Smooth muscle cell (in vitro differentiated cells): Measurements from ENCODE around the gene ENTHD1. TPM values are rescaled to one million over a fixed set of nuclear protein-coding genes. Genes with fewer than 3 reads are reported as not detected.

ENCODE experiments used
- DNase-seq: peaks from one replicate; lab custom pipeline; 2025; ENCODE audit not compliant: unreplicated experiment; lab: John Stamatoyannopoulos, UW
- H2AFZ ChIP-seq: fragments of 200-600 bp; sonication (generic); 2 replicates; pipeline ENCODE4 v1.6.0; 2016; ENCODE audit warnings: antibody characterized with exemption, low read depth, mild to moderate bottlenecking
- H3F3A ChIP-seq: fragments of 200-600 bp; sonication (generic); 2 replicates; pipeline ENCODE4 v1.6.0; 2017; ENCODE audit warnings: antibody characterized with exemption, low read depth
- H3K27ac ChIP-seq: fragments of 200-600 bp; sonication (generic); 2 replicates; pipeline ENCODE4 v1.5.1; 2016; ENCODE audit warnings: low read depth, mild to moderate bottlenecking
- H3K27me3 ChIP-seq: fragments of 200-600 bp; sonication (generic); 2 replicates; pipeline ENCODE4 v1.6.1; 2016; ENCODE audit warnings: low read depth, mild to moderate bottlenecking
- H3K36me3 ChIP-seq: fragments of 200-600 bp; sonication (generic); 2 replicates; pipeline ENCODE4 v1.5.1; 2016; ENCODE audit warnings: low read depth
- H3K4me1 ChIP-seq: fragments of 200-600 bp; sonication (generic); 2 replicates; pipeline ENCODE4 v1.5.1; 2016; ENCODE audit warnings: low read depth
- H3K4me2 ChIP-seq: fragments of 200-600 bp; sonication (generic); 2 replicates; pipeline ENCODE4 v1.6.0; 2016; ENCODE audit warnings: mild to moderate bottlenecking
- H3K4me3 ChIP-seq: fragments of 200-600 bp; sonication (generic); 2 replicates; pipeline ENCODE4 v1.5.1; 2016; ENCODE audit warnings: mild to moderate bottlenecking
- H3K79me2 ChIP-seq: fragments of 200-600 bp; sonication (generic); 2 replicates; pipeline ENCODE4 v1.6.0; 2016; ENCODE audit warnings: low read depth, mild to moderate bottlenecking
- H3K9ac ChIP-seq: fragments of 200-600 bp; sonication (generic); 2 replicates; pipeline ENCODE4 v1.6.0; 2016; ENCODE audit warnings: low read depth
- H3K9me3 ChIP-seq: fragments of 200-600 bp; sonication (generic); replicated peaks from 2 replicates; pipeline ENCODE4 v1.5.1; 2016; ENCODE audit warnings: low read depth
- H4K20me1 ChIP-seq: fragments of 200-600 bp; sonication (generic); 2 replicates; pipeline ENCODE4 v1.6.0; 2016; ENCODE audit warnings: low read depth
- WGBS: methylation state at CpG from one replicate; pipeline ENCODE4 v1.1.7; 2016; ENCODE audit warnings: low lambda C conversion rate; 5-methylcytosine and 5-hydroxymethylcytosine counted together
- polyA plus RNA-seq: library from polyadenylated mRNA; unstranded; fragments of >200 nt; fragmentation: Nextera tagmentation; extraction: Ambion mirVana; gene quantifications from 2 replicates; pipeline ENCODE4 v1.2.1, GENCODE V29; 2016
- total RNA-seq: library from RNA; depleted of rRNA; stranded (reverse); fragments of >200 nt; gene quantifications from 2 replicates; pipeline ENCODE4 v1.2.3, GENCODE V29; 2014
- TF ChIP-seq, protein P1 (sequence below): fragments of 200-600 bp; sonication (generic); IDR thresholded peaks from 2 replicates; pipeline ENCODE4 v1.5.1; 2017; ENCODE audit warnings: borderline replicate concordance, mild to moderate bottlenecking, antibody characterized with exemption; ENCODE audit not compliant: insufficient read depth, poor library complexity, severe bottlenecking

Gene ENTHD1
- total and polyA plus RNA-seq, 2 experiments from 2014 or later, result not detected

DNA sequence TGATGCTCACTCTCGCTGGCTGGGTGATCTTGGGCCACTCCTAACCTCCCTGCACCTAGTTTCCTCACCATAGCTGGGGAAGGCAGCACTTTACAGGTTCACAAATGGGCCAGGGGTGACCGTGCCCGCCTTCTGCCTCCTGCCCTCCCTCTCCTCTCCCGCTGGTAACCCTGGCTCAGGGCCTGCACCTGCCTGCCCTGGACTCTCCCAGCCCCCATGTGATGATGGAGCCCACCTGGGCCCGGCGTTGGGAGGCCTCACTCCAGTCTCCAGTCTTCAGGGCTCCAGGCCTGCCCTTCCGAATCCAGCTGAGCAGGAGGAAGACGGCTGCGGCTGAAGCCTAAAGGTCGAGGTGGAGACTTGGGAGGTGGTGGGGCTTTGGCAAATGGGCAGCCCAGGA lies 170.1 kb downstream of the ENTHD1 start:
- no peaks in the 10 kb centered on the region for H4K20me1 ChIP-seq
- no peak overlapping the region for H3K4me3 ChIP-seq
- no peak overlapping the region for H3K27ac ChIP-seq
- H3K27me3 ChIP-seq, result peaks cover 12% of the 10 kb centered on the region
- no peak overlapping the region for H3K4me2 ChIP-seq
- no peaks in the 10 kb centered on the region for H3K9me3 ChIP-seq
- no peak for DNase-seq
- no peaks in the 10 kb centered on the region for H3F3A ChIP-seq
- 95% methylated on average over 10 of the region's 10 CpGs for WGBS
- H3K36me3 ChIP-seq, result no peaks in the 10 kb centered on the region
- TF ChIP-seq, protein P1, sequence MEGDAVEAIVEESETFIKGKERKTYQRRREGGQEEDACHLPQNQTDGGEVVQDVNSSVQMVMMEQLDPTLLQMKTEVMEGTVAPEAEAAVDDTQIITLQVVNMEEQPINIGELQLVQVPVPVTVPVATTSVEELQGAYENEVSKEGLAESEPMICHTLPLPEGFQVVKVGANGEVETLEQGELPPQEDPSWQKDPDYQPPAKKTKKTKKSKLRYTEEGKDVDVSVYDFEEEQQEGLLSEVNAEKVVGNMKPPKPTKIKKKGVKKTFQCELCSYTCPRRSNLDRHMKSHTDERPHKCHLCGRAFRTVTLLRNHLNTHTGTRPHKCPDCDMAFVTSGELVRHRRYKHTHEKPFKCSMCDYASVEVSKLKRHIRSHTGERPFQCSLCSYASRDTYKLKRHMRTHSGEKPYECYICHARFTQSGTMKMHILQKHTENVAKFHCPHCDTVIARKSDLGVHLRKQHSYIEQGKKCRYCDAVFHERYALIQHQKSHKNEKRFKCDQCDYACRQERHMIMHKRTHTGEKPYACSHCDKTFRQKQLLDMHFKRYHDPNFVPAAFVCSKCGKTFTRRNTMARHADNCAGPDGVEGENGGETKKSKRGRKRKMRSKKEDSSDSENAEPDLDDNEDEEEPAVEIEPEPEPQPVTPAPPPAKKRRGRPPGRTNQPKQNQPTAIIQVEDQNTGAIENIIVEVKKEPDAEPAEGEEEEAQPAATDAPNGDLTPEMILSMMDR, result no peak
- no peak overlapping the region for H2AFZ ChIP-seq
- no peaks in the 10 kb centered on the region for H3K4me1 ChIP-seq
- no peaks in the 10 kb centered on the region for H3K79me2 ChIP-seq
- no peak overlapping the region for H3K9ac ChIP-seq

DNA sequence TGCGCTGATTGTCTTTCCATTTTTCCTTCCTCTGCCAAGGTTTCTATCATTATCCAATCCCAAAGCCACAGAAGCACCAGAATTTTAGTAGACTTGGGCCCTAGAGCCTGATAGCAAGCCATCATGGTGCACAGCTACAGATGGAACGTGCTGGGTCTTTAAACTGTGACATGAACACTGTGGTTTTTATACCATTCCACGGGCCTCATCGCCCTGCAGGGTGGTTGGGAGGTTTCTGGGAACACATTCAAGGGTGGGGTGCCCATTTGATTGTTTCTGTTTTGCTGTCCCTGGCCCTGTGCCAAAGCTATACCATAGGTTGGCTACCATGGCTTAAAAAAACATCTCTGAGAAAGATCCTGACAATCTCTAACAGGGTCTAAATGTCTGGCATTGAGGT lies 171.1 kb downstream of the ENTHD1 start:
- Histone ChIP-seq H3K36me3 (no peaks in the 10 kb centered on the region), H3F3A (no peaks in the 10 kb centered on the region), H3K27ac (no peak overlapping the region), H3K27me3 (peaks cover 12% of the 10 kb centered on the region), H3K4me3 (no peak overlapping the region), H3K9ac (no peak overlapping the region), H2AFZ (no peak overlapping the region), H3K4me2 (no peak overlapping the region), H3K79me2 (no peaks in the 10 kb centered on the region), H3K9me3 (no peaks in the 10 kb centered on the region), H4K20me1 (no peaks in the 10 kb centered on the region), H3K4me1 (no peaks in the 10 kb centered on the region)
- no peak for DNase-seq
- WGBS, result 85% methylated on average over 4 of the region's 4 CpGs
- TF ChIP-seq, protein P1, result no peak

DNA sequence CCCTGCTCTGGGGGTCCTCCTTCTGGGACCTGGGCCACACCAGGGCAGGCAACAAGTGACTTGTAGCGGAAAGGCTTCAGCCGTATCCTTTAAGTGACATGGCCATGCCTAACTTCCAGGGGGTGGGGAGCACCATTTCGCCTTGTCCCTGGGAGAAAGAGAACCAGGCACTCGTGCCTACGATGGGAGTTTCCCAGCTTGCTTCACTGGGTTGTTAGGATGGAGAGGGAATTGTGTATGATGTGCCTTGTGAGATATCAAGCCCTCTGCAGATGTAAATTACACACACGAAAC lies 171.6 kb downstream of the ENTHD1 start:
- TF ChIP-seq, protein P1, result no peak
- H2AFZ ChIP-seq, result no peak overlapping the region
- H3K36me3 ChIP-seq, result no peaks in the 10 kb centered on the region
- H3K4me3 ChIP-seq, result no peak overlapping the region
- no peaks in the 10 kb centered on the region for H3F3A ChIP-seq
- WGBS, result 89% methylated on average over 6 of the region's 6 CpGs
- no peak overlapping the region for H3K9ac ChIP-seq
- no peak overlapping the region for H3K4me2 ChIP-seq
- H3K9me3 ChIP-seq, result no peaks in the 10 kb centered on the region
- H4K20me1 ChIP-seq, result no peaks in the 10 kb centered on the region
- H3K4me1 ChIP-seq, result no peaks in the 10 kb centered on the region
- H3K27me3 ChIP-seq, result peaks cover 12% of the 10 kb centered on the region
- no peak overlapping the region for H3K27ac ChIP-seq
- no peak for DNase-seq
- no peaks in the 10 kb centered on the region for H3K79me2 ChIP-seq

DNA sequence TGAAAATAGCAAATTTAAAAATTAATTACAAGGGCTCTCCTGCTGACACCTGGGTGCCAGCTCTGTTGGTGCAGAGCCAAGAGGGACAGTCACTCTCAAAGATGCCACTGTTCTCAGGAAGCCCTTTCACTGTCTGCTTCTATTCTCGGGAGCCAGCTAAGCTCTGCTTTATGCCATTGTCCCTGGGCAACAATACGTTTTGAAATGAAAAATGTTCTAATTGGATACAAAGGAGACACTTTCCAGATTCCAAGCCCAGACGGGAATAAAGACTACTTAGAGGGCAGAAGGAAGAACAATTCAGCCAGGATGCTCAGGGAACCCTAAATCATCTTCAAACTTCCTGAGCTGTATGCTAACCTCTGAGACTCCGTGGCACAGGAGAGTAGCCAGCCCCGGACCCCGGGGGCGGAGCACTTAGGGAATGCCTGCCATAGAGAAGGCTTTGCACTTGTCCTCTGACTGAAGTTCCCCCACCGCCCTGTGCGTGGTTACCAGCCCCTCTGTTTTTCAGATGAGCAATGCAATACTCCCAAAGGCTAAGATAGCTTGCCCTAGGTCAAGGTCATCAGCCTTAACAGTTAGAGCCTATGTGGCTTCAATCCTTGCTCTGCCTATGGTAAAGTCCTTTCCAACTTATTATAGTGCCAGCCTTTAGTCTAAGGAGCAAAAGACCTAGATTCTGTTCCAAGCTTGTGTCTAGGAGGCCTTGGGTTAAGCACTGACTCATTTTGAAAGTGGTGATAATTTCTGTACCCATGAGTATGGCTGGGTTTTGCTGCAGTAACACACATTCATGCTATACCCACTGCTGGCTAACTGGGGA lies 172.1 kb downstream of the ENTHD1 start:
- H3K9ac ChIP-seq, result no peak overlapping the region
- WGBS, result 81% methylated on average over 9 of the region's 9 CpGs
- H2AFZ ChIP-seq, result no peak overlapping the region
- H3K4me2 ChIP-seq, result no peak overlapping the region
- no peaks in the 10 kb centered on the region for H3F3A ChIP-seq
- H3K27ac ChIP-seq, result no peak overlapping the region
- no peak for DNase-seq
- no peaks in the 10 kb centered on the region for H4K20me1 ChIP-seq
- no peaks in the 10 kb centered on the region for H3K79me2 ChIP-seq
- peaks cover 10% of the 10 kb centered on the region for H3K27me3 ChIP-seq
- TF ChIP-seq, protein P1, result no peak
- H3K9me3 ChIP-seq, result no peaks in the 10 kb centered on the region
- H3K36me3 ChIP-seq, result no peaks in the 10 kb centered on the region
- H3K4me3 ChIP-seq, result no peak overlapping the region
- H3K4me1 ChIP-seq, result no peaks in the 10 kb centered on the region
